Right lobe of liver (tissue), 6 donors: ENCODE measurements around the gene QRICH2. TPM values are rescaled to one million over a fixed set of nuclear protein-coding genes. Genes with fewer than 3 reads are reported as not detected.

Source experiments
- ATAC-seq, 4 donors: fragments of 200-7000 bp; cut with Tn5 transposase; one replicate each; pipeline ENCODE4 v1.9.1; 2020; ENCODE audit warnings: mild to moderate bottlenecking in 4 of 4, moderate library complexity in 4 of 4
- DNase-seq, 3 donors: peaks; one replicate each; pipeline ENCODE4 v3.0.0-alpha.2; 2020
- H3K27ac ChIP-seq, 3 donors: fragments of 200-600 bp; one replicate each; pipeline ENCODE4 v1.8.0; 2022
- H3K27me3 ChIP-seq, 2 donors: fragments of 200-600 bp; one replicate each; pipeline ENCODE4 v1.8.0; 2022
- H3K36me3 ChIP-seq, 4 donors: fragments of 200-600 bp; sonication (generic) in 1 of 4; one replicate each; pipeline versions ENCODE4 v1.5.1 to v1.8.0; 2017 to 2022; ENCODE audit warnings: control low read depth in 1 of 4
- H3K4me1 ChIP-seq, 4 donors: fragments of 200-600 bp; sonication (generic) in 1 of 4; one replicate each; pipeline versions ENCODE4 v1.5.1 to v1.8.0; 2017 to 2022; ENCODE audit warnings: control low read depth in 1 of 4
- H3K4me3 ChIP-seq, 3 donors: fragments of 200-600 bp; one replicate each; pipeline ENCODE4 v1.8.0; 2022
- H3K9me3 ChIP-seq, 4 donors: fragments of 200-600 bp; sonication (generic) in 1 of 4; one replicate each; pipeline versions ENCODE4 v1.5.1 to v1.8.0; 2017 to 2022; ENCODE audit warnings: control low read depth in 1 of 4
- POLR2A ChIP-seq: fragments of 450-650 bp; IDR thresholded peaks from one replicate; pipeline ENCODE4 v1.6.1; 2017; ENCODE audit warnings: antibody characterized with exemption, mild to moderate bottlenecking
- WGBS: methylation state at CpG from one replicate; pipeline ENCODE4 v1.1.6; 2018; ENCODE audit warnings: low coverage, low lambda C conversion rate; ENCODE audit not compliant: insufficient coverage; ENCODE audit errors: missing lambda C conversion rate; 5-methylcytosine and 5-hydroxymethylcytosine counted together
- intact Hi-C, 2 donors: fragments of 100-400 bp; cut with DNase I; formaldehyde crosslinking; loops; one replicate each; pipeline versions ENCODE4 v1.11.2 to v1.14.1; 2022
- long read RNA-seq: library from polyadenylated mRNA; unstranded; transcript quantifications from one replicate; pipeline ENCODE4 v2.0.0, GENCODE V29; 2019
- total RNA-seq, 6 experiments: library from RNA; depleted of rRNA in 2 of 6; stranded (reverse); fragments of >200 nt in 2 of 6; fragmentation: NEBNext Ultra II Directional in 3 of 6; extraction: Animal tissue kit (Norgen Biotek cat#: 25700) in 3 of 6; gene quantifications; one replicate each; pipeline versions ENCODE4 v1.1.0 to v1.2.4, GENCODE V29; 2016 to 2023
- TF ChIP-seq, protein P1 (sequence below), 4 donors: fragments of 200-600 bp in 3 of 4; fragments of 450-650 bp in 1 of 4; IDR thresholded peaks; one replicate each; pipeline versions ENCODE4 v1.5.1 to v1.8.0; 2016 to 2022; ENCODE audit warnings: antibody characterized with exemption in 4 of 4, mild to moderate bottlenecking in 2 of 4
- donor health status: DM: no; HTN: yes; CAD: no.
- donor health status: DM: no; HTN: no; CAD: no.
- donor health status: DM: no; HTN: no; CAD: no.
- donor health status: DM: no; HTN: yes; CAD: no.
- donor health status: DM: no; HTN: yes; CAD: no.

Gene QRICH2, protein sequence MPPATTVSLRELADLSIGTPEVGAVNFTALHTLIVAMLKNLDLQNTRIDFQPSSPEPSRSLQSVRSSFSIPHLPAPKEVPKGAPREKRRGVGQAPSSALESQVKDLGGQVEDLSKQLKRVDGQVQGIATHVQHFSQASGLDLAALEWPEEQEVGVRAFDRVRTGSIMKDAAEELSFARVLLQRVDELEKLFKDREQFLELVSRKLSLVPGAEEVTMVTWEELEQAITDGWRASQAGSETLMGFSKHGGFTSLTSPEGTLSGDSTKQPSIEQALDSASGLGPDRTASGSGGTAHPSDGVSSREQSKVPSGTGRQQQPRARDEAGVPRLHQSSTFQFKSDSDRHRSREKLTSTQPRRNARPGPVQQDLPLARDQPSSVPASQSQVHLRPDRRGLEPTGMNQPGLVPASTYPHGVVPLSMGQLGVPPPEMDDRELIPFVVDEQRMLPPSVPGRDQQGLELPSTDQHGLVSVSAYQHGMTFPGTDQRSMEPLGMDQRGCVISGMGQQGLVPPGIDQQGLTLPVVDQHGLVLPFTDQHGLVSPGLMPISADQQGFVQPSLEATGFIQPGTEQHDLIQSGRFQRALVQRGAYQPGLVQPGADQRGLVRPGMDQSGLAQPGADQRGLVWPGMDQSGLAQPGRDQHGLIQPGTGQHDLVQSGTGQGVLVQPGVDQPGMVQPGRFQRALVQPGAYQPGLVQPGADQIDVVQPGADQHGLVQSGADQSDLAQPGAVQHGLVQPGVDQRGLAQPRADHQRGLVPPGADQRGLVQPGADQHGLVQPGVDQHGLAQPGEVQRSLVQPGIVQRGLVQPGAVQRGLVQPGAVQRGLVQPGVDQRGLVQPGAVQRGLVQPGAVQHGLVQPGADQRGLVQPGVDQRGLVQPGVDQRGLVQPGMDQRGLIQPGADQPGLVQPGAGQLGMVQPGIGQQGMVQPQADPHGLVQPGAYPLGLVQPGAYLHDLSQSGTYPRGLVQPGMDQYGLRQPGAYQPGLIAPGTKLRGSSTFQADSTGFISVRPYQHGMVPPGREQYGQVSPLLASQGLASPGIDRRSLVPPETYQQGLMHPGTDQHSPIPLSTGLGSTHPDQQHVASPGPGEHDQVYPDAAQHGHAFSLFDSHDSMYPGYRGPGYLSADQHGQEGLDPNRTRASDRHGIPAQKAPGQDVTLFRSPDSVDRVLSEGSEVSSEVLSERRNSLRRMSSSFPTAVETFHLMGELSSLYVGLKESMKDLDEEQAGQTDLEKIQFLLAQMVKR (N-terminal part only)
- total RNA-seq: 1 to 10 TPM in 4 of 6 experiments, under 1 TPM in 2; 0.43 to 2.2 (median 1.5) TPM
- long read RNA-seq: 0 reads

DNA sequence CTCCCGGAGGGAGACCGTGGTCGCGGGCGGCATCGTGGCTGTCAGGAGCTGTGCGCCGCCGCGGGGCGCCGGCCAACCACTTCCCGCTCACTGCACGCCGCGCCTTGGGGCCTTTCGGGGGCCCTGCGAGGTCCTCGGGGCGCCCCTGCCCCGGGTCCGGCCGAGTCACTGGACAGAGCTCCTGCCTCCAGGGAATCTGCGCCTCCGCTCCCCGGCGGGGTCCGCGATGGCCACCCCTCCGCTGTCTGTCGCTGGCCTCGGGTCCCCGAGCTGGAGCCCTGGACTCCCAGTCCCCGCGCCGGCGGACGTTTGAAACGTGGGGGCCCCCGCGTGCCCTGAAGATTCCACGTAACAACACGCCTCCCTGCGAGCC, at the start of gene QRICH2:
TSS of gene QRICH2 (minus strand) at position 311 of the 373 bp plus-strand sequence. CDS start at position 33, 278 bp downstream.
- intact Hi-C loops: loop anchor here (5.0 kb wide), 2 partner anchors 79 to 89 kb away; no protein-coding TSS in a partner anchor
- H3K4me3 ChIP-seq: no peak within 1 kb of the TSS
- peaks cover 0 to 32% (median 11%) of the 10 kb centered on the region in 4 donors for H3K36me3 ChIP-seq
- no peaks in the 10 kb centered on the region for H3K4me1 ChIP-seq
- peak in 1 of 4 donors; percentile 31 for ATAC-seq
- H3K9me3 ChIP-seq: no peaks in the 10 kb centered on the region
- WGBS: no CpG with 5 or more reads among the region's 44 CpGs
- TF ChIP-seq, protein P1, sequence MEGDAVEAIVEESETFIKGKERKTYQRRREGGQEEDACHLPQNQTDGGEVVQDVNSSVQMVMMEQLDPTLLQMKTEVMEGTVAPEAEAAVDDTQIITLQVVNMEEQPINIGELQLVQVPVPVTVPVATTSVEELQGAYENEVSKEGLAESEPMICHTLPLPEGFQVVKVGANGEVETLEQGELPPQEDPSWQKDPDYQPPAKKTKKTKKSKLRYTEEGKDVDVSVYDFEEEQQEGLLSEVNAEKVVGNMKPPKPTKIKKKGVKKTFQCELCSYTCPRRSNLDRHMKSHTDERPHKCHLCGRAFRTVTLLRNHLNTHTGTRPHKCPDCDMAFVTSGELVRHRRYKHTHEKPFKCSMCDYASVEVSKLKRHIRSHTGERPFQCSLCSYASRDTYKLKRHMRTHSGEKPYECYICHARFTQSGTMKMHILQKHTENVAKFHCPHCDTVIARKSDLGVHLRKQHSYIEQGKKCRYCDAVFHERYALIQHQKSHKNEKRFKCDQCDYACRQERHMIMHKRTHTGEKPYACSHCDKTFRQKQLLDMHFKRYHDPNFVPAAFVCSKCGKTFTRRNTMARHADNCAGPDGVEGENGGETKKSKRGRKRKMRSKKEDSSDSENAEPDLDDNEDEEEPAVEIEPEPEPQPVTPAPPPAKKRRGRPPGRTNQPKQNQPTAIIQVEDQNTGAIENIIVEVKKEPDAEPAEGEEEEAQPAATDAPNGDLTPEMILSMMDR (IDR thresholded peaks at IDR 0.05): no peak
- no peak for TF ChIP-seq POLR2A
- DNase-seq: no peak
- no peak within 1 kb of the TSS for H3K27ac ChIP-seq
- H3K27me3 ChIP-seq: no peaks in the 10 kb centered on the region

DNA sequence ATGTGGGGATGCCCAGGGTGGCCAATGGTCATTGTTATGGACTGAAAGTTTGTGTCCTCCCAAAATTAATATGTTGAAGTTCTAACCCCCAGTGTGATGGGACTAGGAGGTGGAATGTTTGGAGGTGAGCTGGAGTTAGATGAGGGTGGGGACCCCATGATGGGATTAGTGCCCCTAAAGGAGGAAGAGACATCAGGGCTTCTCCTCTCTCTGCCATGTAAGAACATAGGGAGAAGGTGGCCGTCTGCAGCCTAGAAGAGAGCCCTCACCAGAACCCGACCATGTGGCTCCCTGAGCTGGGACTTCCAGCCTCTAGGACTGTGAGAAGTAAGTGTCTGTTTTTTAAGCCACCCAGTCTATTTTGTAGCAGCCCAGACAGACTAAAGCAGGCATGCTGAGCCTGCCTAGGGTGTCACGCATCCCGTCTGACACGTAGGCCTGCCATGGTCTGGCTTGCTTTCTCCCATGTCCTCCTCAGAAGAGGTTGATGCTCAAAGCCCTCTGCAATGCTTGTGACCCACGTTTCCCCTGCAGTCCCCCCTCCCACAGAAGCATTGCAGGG, 49.6 kb upstream of the QRICH2 start:
- Histone ChIP-seq H3K9me3 (no peaks in the 10 kb centered on the region), H3K36me3 (no peaks in the 10 kb centered on the region), H3K4me1 (peaks cover 0 to 8% (median 0%) of the 10 kb centered on the region in 4 donors), H3K4me3 (no peak overlapping the region), H3K27me3 (no peaks in the 10 kb centered on the region), H3K27ac (no peak overlapping the region)
- ATAC-seq: no peak
- no peak for DNase-seq
- intact Hi-C loops: no loop called here
- 80% methylated on average over 2 of the region's 6 CpGs for WGBS
- TF ChIP-seq, protein P1 (IDR thresholded peaks at IDR 0.05): no peak
- TF ChIP-seq POLR2A: no peak

DNA sequence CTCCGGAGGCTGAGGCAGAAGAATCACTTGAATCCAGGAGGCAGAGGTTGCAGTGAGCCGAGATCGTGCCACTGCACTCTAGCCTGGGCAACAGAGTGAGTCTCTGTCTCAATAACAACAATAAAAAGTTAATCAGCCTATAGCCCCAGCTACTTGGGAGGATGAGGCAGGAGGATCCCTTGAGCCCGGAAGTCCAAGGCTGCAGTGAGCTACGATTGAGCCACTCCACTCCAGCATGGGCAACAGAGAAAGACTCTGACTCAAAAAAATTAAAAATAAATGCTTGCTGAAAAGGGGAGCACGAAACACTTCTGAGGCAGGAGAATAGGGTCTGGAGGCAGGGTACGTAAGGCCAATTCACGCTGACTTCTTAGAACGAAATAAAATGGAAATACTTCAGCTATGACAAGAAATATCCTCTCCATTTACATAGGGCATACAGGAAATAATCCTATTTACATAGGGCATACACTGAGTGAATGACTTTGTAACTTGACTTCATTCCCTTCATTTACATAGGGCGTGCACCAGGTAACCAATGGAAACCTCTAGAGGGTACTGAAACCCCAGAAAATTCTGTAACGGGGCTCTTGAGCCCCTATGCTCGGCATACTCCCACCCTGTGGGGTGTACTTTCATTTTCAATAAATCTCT, 48.9 kb upstream of the QRICH2 start:
- intact Hi-C loops: no loop called here

More for the DNA sequence above, 48.9 kb upstream of the QRICH2 start:
- no peak overlapping the region for H3K27ac ChIP-seq
- no peak overlapping the region for H3K4me3 ChIP-seq
- H3K9me3 ChIP-seq: no peaks in the 10 kb centered on the region
- no peak for ATAC-seq
- H3K27me3 ChIP-seq: no peaks in the 10 kb centered on the region
- 66% methylated on average over 12 of the region's 12 CpGs for WGBS
- H3K4me1 ChIP-seq: peaks cover 0 to 12% (median 0%) of the 10 kb centered on the region in 4 donors
- no peaks in the 10 kb centered on the region for H3K36me3 ChIP-seq
- DNase-seq: no peak
- no peak for TF ChIP-seq POLR2A
- TF ChIP-seq, protein P1 (IDR thresholded peaks at IDR 0.05): no peak
